CD14-positive monocyte (primary cell): ENCODE measurements around the gene C19orf38. TPM values are rescaled to one million over a fixed set of nuclear protein-coding genes. Genes with fewer than 3 reads are reported as not detected.

ENCODE experiments used
- DNase-seq, 3 donors: peaks; one replicate each; pipeline ENCODE4 v3.0.0-alpha.2; 2011 to 2022
- H2AFZ ChIP-seq: 2 replicates; pipeline ENCODE4 v1.6.0; 2012; ENCODE audit warnings: mild to moderate bottlenecking, low read depth, low read length, inconsistent platforms; ENCODE audit not compliant: insufficient read depth, poor library complexity, severe bottlenecking
- H3K27ac ChIP-seq, 2 donors: 1 replicate in 1 of 2; 2 replicates in 1 of 2; pipeline ENCODE4 v1.5.1; 2012 to 2013; ENCODE audit warnings: low read length in 2 of 2, control low read depth in 1 of 2, inconsistent platforms in 1 of 2, low read depth in 1 of 2, mild to moderate bottlenecking in 1 of 2
- H3K27me3 ChIP-seq, 2 donors: one replicate each; pipeline versions ENCODE4 v1.6.0 to v1.6.1; 2011 to 2013; ENCODE audit warnings: low read length in 2 of 2; ENCODE audit not compliant: control insufficient read depth in 2 of 2, insufficient read depth in 2 of 2
- H3K36me3 ChIP-seq, 2 donors: replicated peaks in 1 of 2; 1 replicate in 1 of 2; 2 replicates in 1 of 2; pipeline versions ENCODE4 v1.5.1 to v1.6.1; 2012 to 2013; ENCODE audit warnings: low read length in 2 of 2, control low read depth in 1 of 2, inconsistent platforms in 1 of 2, mild to moderate bottlenecking in 1 of 2; ENCODE audit not compliant: insufficient read depth in 2 of 2, control insufficient read depth in 1 of 2
- H3K4me1 ChIP-seq, 2 donors: 1 replicate in 1 of 2; 2 replicates in 1 of 2; pipeline versions ENCODE4 v1.5.1 to v1.6.1; 2012 to 2013; ENCODE audit warnings: low read length in 2 of 2, control low read depth in 1 of 2, inconsistent platforms in 1 of 2, mild to moderate bottlenecking in 1 of 2, moderate library complexity in 1 of 2; ENCODE audit not compliant: insufficient read depth in 2 of 2, control insufficient read depth in 1 of 2
- H3K4me2 ChIP-seq: replicated peaks from 2 replicates; pipeline ENCODE3; 2012; ENCODE audit warnings: low read length, moderate library complexity, mild to moderate bottlenecking; ENCODE audit not compliant: poor library complexity, severe bottlenecking; ENCODE audit errors: extremely low read depth
- H3K4me3 ChIP-seq, 3 experiments: fragments of 200-600 bp in 1 of 3; sonication (generic) in 1 of 3; replicated peaks in 1 of 3; 1 replicate in 2 of 3; 2 replicates in 1 of 3; pipeline ENCODE4 v1.5.1; 2011 to 2013; ENCODE audit warnings: low read length in 3 of 3, mild to moderate bottlenecking in 3 of 3, control low read depth in 2 of 3, low read depth in 2 of 3, inconsistent platforms in 1 of 3, moderate library complexity in 1 of 3
- H3K79me2 ChIP-seq: 2 replicates; pipeline ENCODE4 v1.6.0; 2012; ENCODE audit warnings: mild to moderate bottlenecking, control low read depth, inconsistent platforms, low read length, moderate library complexity; ENCODE audit not compliant: insufficient read depth
- H3K9ac ChIP-seq: 2 replicates; pipeline ENCODE4 v1.6.0; 2017; ENCODE audit warnings: low read length, mild to moderate bottlenecking; ENCODE audit not compliant: insufficient read depth, poor library complexity, severe bottlenecking
- H3K9me3 ChIP-seq, 2 donors: replicated peaks in 1 of 2; 1 replicate in 1 of 2; 2 replicates in 1 of 2; pipeline versions ENCODE4 v1.5.1 to v1.6.1; 2012 to 2013; ENCODE audit warnings: low read length in 2 of 2, control low read depth in 1 of 2; ENCODE audit not compliant: control insufficient read depth in 1 of 2, insufficient read depth in 1 of 2
- H4K20me1 ChIP-seq: 2 replicates; pipeline ENCODE4 v1.6.0; 2012; ENCODE audit warnings: mild to moderate bottlenecking, low read length, control low read depth, moderate library complexity; ENCODE audit not compliant: insufficient read depth
- H3K27ac Mint-ChIP-seq, 7 donors: one replicate each; pipeline ENCODE4 v1.8.0; 2020; ENCODE audit warnings: mild to moderate bottlenecking in 7 of 7, mixed read lengths in 7 of 7, moderate library complexity in 6 of 7, inconsistent platforms in 2 of 7
- H3K27me3 Mint-ChIP-seq, 3 donors: one replicate each; pipeline ENCODE4 v1.8.0; 2021 to 2022; ENCODE audit warnings: low read depth in 3 of 3, mild to moderate bottlenecking in 3 of 3, mixed read lengths in 3 of 3, moderate library complexity in 3 of 3, inconsistent platforms in 1 of 3
- H3K36me3 Mint-ChIP-seq, 2 donors: one replicate each; pipeline ENCODE4 v1.8.0; 2020; ENCODE audit warnings: mixed read lengths in 2 of 2, inconsistent platforms in 1 of 2, mild to moderate bottlenecking in 1 of 2
- H3K4me1 Mint-ChIP-seq: one replicate; pipeline ENCODE4 v1.8.0; 2020; ENCODE audit warnings: mild to moderate bottlenecking, mixed read lengths
- H3K4me3 Mint-ChIP-seq, 2 donors: one replicate each; pipeline ENCODE4 v1.8.0; 2020; ENCODE audit warnings: mild to moderate bottlenecking in 2 of 2, mixed read lengths in 2 of 2, moderate library complexity in 1 of 2
- H3K9me3 Mint-ChIP-seq, 7 donors: one replicate each; pipeline ENCODE4 v1.8.0; 2020 to 2022; ENCODE audit warnings: mixed read lengths in 7 of 7, mild to moderate bottlenecking in 6 of 7, moderate library complexity in 6 of 7, inconsistent platforms in 2 of 7
- WGBS: methylation state at CpG from one replicate; pipeline ENCODE4 v1.1.5; 2013; ENCODE audit warnings: missing lambda C conversion rate; ENCODE audit not compliant: insufficient coverage; 5-methylcytosine and 5-hydroxymethylcytosine counted together
- intact Hi-C, 2 donors: fragments of 100-400 bp; cut with micrococcal nuclease; formaldehyde crosslinking; loops; one replicate each; pipeline versions ENCODE4 v1.15.0 to v1.15.1; 2023
- polyA plus RNA-seq, 3 donors: library from polyadenylated mRNA; depleted of rRNA in 1 of 3; unstranded in 2 of 3; stranded (reverse) in 1 of 3; fragments of 300-500 nt in 2 of 3; fragments of >200 nt in 1 of 3; fragmentation: Illumina TruSeq in 2 of 3; gene quantifications; 1 replicate in 2 of 3; 2 replicates in 1 of 3; pipeline ENCODE4 v1.2.3, GENCODE V29; 2012 to 2021
- TF ChIP-seq, protein P1 (sequence below): fragments of 200-600 bp; IDR thresholded peaks from one replicate; pipeline ENCODE4 v1.8.0; 2022; ENCODE audit warnings: antibody characterized with exemption, mild to moderate bottlenecking

The C19orf38 gene
- polyA plus RNA-seq, 3 donors = 134 to 174 (median 149) TPM

DNA sequence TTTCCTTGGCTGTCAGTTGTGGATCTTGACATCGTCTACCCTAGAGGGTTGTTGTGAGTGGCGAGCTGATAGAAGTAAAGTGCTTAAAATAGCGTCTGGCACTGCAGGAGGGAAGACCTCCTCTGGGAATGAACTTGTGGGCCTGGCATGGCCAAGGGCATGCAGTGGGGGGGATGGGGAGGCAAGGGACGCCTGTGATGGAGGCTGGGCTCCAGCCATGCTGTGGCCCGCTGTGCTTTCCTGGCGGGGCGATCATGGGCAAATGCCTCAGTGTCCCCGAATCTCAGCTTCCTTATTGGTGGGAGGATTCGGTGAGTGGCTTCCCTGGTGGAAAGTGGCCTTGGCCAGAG lies 33.9 kb downstream of the C19orf38 start:
- Histone ChIP-seq H3K36me3 (no peaks in the 10 kb centered on the region), H4K20me1 (peaks cover 62% of the 10 kb centered on the region), H3K4me2 (no peak overlapping the region), H2AFZ (no peak overlapping the region), H3K9ac (no peak overlapping the region), H3K79me2 (peaks cover 60% of the 10 kb centered on the region), H3K4me1 (peaks cover 3 to 5% of the 10 kb centered on the region in 2 donors), H3K27me3 (no peaks in the 10 kb centered on the region), H3K4me3 (no peak overlapping the region), H3K9me3 (no peaks in the 10 kb centered on the region), H3K27ac (no peak overlapping the region)
- peak overlapping the region in 1 of 7 donors; percentile 68 for H3K27ac Mint-ChIP-seq
- H3K4me3 Mint-ChIP-seq = no peak overlapping the region
- H3K4me1 Mint-ChIP-seq = peaks cover 16% of the 10 kb centered on the region
- no peaks in the 10 kb centered on the region for H3K9me3 Mint-ChIP-seq
- TF ChIP-seq, protein P1, sequence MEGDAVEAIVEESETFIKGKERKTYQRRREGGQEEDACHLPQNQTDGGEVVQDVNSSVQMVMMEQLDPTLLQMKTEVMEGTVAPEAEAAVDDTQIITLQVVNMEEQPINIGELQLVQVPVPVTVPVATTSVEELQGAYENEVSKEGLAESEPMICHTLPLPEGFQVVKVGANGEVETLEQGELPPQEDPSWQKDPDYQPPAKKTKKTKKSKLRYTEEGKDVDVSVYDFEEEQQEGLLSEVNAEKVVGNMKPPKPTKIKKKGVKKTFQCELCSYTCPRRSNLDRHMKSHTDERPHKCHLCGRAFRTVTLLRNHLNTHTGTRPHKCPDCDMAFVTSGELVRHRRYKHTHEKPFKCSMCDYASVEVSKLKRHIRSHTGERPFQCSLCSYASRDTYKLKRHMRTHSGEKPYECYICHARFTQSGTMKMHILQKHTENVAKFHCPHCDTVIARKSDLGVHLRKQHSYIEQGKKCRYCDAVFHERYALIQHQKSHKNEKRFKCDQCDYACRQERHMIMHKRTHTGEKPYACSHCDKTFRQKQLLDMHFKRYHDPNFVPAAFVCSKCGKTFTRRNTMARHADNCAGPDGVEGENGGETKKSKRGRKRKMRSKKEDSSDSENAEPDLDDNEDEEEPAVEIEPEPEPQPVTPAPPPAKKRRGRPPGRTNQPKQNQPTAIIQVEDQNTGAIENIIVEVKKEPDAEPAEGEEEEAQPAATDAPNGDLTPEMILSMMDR = no peak
- H3K27me3 Mint-ChIP-seq = peaks cover 0 to 4% (median 0%) of the 10 kb centered on the region in 3 donors
- no peak for DNase-seq
- H3K36me3 Mint-ChIP-seq = peaks cover 8 to 13% of the 10 kb centered on the region in 2 donors
- intact Hi-C loops = no loop called here
- 95% methylated on average over 6 of the region's 9 CpGs for WGBS

DNA sequence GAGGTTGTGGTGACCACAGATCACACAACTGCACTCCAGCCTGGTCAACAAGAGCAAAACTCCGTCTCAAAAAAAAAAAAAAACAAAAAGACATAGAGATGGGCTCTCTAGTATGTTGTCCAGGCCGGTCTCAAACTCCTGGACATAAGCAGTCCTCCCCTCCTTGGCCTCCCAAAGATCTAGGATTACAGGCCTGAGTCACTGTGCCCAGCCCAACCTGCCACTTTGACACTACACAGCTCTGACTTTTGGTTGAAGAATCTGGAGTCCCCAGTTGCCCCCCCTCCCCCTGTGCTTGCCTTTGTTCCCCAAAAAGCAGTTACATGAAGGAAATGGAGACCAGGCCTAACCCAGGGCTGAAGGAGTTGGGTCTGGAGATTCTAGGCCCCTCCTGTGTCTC lies 36.1 kb downstream of the C19orf38 start:
- peak overlapping the region in 3 of 7 donors; percentile 25 to 75 (median 42) for H3K27ac Mint-ChIP-seq
- intact Hi-C loops = no loop called here
- Histone ChIP-seq H2AFZ (no peak overlapping the region), H3K36me3 (no peaks in the 10 kb centered on the region), H3K79me2 (peaks cover 46% of the 10 kb centered on the region), H3K4me2 (no peak overlapping the region), H3K4me1 (no peaks in the 10 kb centered on the region), H3K27ac (no peak overlapping the region), H3K9me3 (no peaks in the 10 kb centered on the region), H3K27me3 (no peaks in the 10 kb centered on the region), H3K9ac (no peak overlapping the region), H4K20me1 (peaks cover 63% of the 10 kb centered on the region), H3K4me3 (no peak overlapping the region)
- peaks cover 9 to 12% of the 10 kb centered on the region in 2 donors for H3K36me3 Mint-ChIP-seq
- TF ChIP-seq, protein P1 = no peak
- no peaks in the 10 kb centered on the region for H3K9me3 Mint-ChIP-seq
- DNase-seq = no peak
- WGBS = 80% methylated on average over 2 of the region's 2 CpGs
- H3K4me3 Mint-ChIP-seq = no peak overlapping the region
- peaks cover 0 to 5% (median 0%) of the 10 kb centered on the region in 3 donors for H3K27me3 Mint-ChIP-seq
- H3K4me1 Mint-ChIP-seq = peaks cover 6% of the 10 kb centered on the region
